Transverse colon (tissue), 4 donors: Measurements from ENCODE around the gene BMP6. TPM values are rescaled to one million over a fixed set of nuclear protein-coding genes. Genes with fewer than 3 reads are reported as not detected.

Source experiments
- DNase-seq: peaks from one replicate; pipeline ENCODE4 v3.0.0-alpha.2; 2019
- H3K27ac ChIP-seq, 4 donors: fragments of 200-600 bp; sonication (generic); 2 replicates each; pipeline ENCODE4 v1.5.1; 2016 to 2018; ENCODE audit warnings: inconsistent platforms in 4 of 4
- H3K27me3 ChIP-seq: fragments of 200-600 bp; sonication (generic); 2 replicates; pipeline ENCODE4 v1.5.1; 2017; ENCODE audit warnings: inconsistent platforms
- H3K36me3 ChIP-seq, 4 donors: fragments of 200-600 bp; sonication (generic); 2 replicates each; pipeline ENCODE4 v1.5.1; 2017 to 2019; ENCODE audit warnings: inconsistent platforms in 4 of 4
- H3K4me1 ChIP-seq, 4 donors: fragments of 200-600 bp; sonication (generic); 2 replicates each; pipeline ENCODE4 v1.5.1; 2017 to 2020; ENCODE audit warnings: inconsistent platforms in 4 of 4
- H3K4me3 ChIP-seq, 4 donors: fragments of 200-600 bp; sonication (generic); 1 replicate in 1 of 4; 2 replicates in 3 of 4; pipeline versions ENCODE4 v1.5.1 to v1.6.1; 2017 to 2019; ENCODE audit warnings: inconsistent platforms in 4 of 4
- H3K9me3 ChIP-seq, 2 donors: fragments of 200-600 bp; sonication (generic); 2 replicates each; pipeline ENCODE4 v1.5.1; 2017 to 2019; ENCODE audit warnings: inconsistent platforms in 2 of 2
- CTCF ChIP-seq, 5 experiments: fragments of 200-600 bp in 3 of 5; fragments of 450-650 bp in 2 of 5; sonication (generic) in 3 of 5; IDR thresholded peaks; 1 replicate in 2 of 5; 2 replicates in 3 of 5; pipeline ENCODE4 v1.5.1; 2016 to 2017; ENCODE audit warnings: antibody characterized with exemption in 5 of 5, inconsistent platforms in 3 of 5, mild to moderate bottlenecking in 2 of 5, moderate library complexity in 1 of 5
- EP300 ChIP-seq: sonication (generic); formaldehyde crosslinking; IDR thresholded peaks from one replicate; pipeline ENCODE4 v1.6.1; 2017; ENCODE audit warnings: antibody characterized with exemption, low read depth
- POLR2A ChIP-seq: fragments of 450-650 bp; IDR thresholded peaks from one replicate; pipeline ENCODE4 v1.6.1; 2016; ENCODE audit warnings: antibody characterized with exemption, mild to moderate bottlenecking, moderate library complexity
- POLR2AphosphoS5 ChIP-seq, 3 donors: sonication (generic); formaldehyde crosslinking; IDR thresholded peaks; one replicate each; pipeline ENCODE4 v1.6.1; 2016; ENCODE audit warnings: antibody characterized with exemption in 3 of 3
- WGBS, 2 donors: methylation state at CpG; one replicate each; pipeline ENCODE4 v1.1.5; 2018; ENCODE audit warnings: low coverage in 1 of 2; 5-methylcytosine and 5-hydroxymethylcytosine counted together
- in situ Hi-C, 4 donors: fragments of 200-750 bp; cut with MboI; loops; one replicate each; pipeline versions ENCODE4 v1.15.0 to v1.15.1; 2017; ENCODE audit warnings: low sequenced_read_pairs in 3 of 4, low pct_ligation_motif_present in 1 of 4, low pct_unique_long_range_greater_than_20kb in 1 of 4
- intact Hi-C: fragments of 100-400 bp; cut with DNase I; formaldehyde crosslinking; loops from one replicate; pipeline ENCODE4 v1.15.1; 2023; ENCODE audit warnings: low total_unique reads
- total RNA-seq, 4 donors: library from RNA; depleted of rRNA; stranded (reverse); fragments of >200 nt; gene quantifications; one replicate each; pipeline ENCODE4 v1.1.0, GENCODE V29; 2016

Gene BMP6
- total RNA-seq, 4 donors from 2014 or later = 1.1 to 12.7 (median 6.7) TPM

- Histone ChIP-seq H3K4me1 (no peaks in the 10 kb centered on the region), H3K36me3 (no peaks in the 10 kb centered on the region), H3K27me3 (no peaks in the 10 kb centered on the region), H3K27ac (no peak overlapping the region), H3K4me3 (no peak overlapping the region), H3K9me3 (no peaks in the 10 kb centered on the region)
- TF ChIP-seq POLR2AphosphoS5 (IDR thresholded peaks at IDR 0.05) (no peak), POLR2A (no peak), EP300 (no peak), CTCF (IDR thresholded peaks at IDR 0.05) (no peak)
- DNase-seq = no peak
- intact Hi-C loops (no loop called here), in situ Hi-C loops (no loop called here)
- 64 to 75% methylated on average over 5 of the region's 5 CpGs for WGBS, 2 donors
These were observed 195.8 kb downstream of the BMP6 start for GRCh38 chr6:7921632-7922092.

GRCh38 chr6:7922596-7922995 lies 196.7 kb downstream of the BMP6 start:
- H3K27ac ChIP-seq = no peak overlapping the region
- DNase-seq = no peak
- 61 to 69% methylated on average over 1 of the region's 1 CpG for WGBS, 2 donors
- H3K36me3 ChIP-seq = no peaks in the 10 kb centered on the region
- intact Hi-C loops = no loop called here
- no peaks in the 10 kb centered on the region for H3K9me3 ChIP-seq
- H3K4me1 ChIP-seq = no peaks in the 10 kb centered on the region
- in situ Hi-C loops = no loop called here
- no peak overlapping the region for H3K4me3 ChIP-seq
- no peaks in the 10 kb centered on the region for H3K27me3 ChIP-seq
- TF ChIP-seq POLR2A = no peak
- no peak for TF ChIP-seq POLR2AphosphoS5 (IDR thresholded peaks at IDR 0.05)
- TF ChIP-seq CTCF (IDR thresholded peaks at IDR 0.05) = no peak
- no peak for TF ChIP-seq EP300

- Histone ChIP-seq H3K27ac (no peak overlapping the region), H3K36me3 (no peaks in the 10 kb centered on the region), H3K4me1 (no peaks in the 10 kb centered on the region), H3K27me3 (no peaks in the 10 kb centered on the region), H3K4me3 (no peak overlapping the region), H3K9me3 (no peaks in the 10 kb centered on the region)
- TF ChIP-seq EP300 (no peak), POLR2AphosphoS5 (IDR thresholded peaks at IDR 0.05) (no peak), POLR2A (no peak), CTCF (IDR thresholded peaks at IDR 0.05) (no peak)
- in situ Hi-C loops = no loop called here
- no peak for DNase-seq
- intact Hi-C loops = no loop called here
These were observed 199.0 kb downstream of the BMP6 start for GRCh38 chr6:7924867-7925266.

Other genes with a start within 250 kb of the BMP6 start
- gene DSP, start 184.4 kb upstream of the BMP6 start, total RNA-seq = 100 to 1,000 TPM; 160 to 243 (median 202) TPM
- gene SNRNP48, start 135.9 kb upstream of the BMP6 start, total RNA-seq = 10 to 100 TPM in 3 of 4 donors, 1 to 10 TPM in 1; 7.9 to 31.8 (median 16.6) TPM
- gene TXNDC5, start 184.7 kb downstream of the BMP6 start, total RNA-seq = 100 to 1,000 TPM in 1 of 4 donors, 10 to 100 TPM in 3; 17.2 to 217 (median 65.2) TPM